Measurements from ENCODE around the gene ZMAT1.

DNA sequence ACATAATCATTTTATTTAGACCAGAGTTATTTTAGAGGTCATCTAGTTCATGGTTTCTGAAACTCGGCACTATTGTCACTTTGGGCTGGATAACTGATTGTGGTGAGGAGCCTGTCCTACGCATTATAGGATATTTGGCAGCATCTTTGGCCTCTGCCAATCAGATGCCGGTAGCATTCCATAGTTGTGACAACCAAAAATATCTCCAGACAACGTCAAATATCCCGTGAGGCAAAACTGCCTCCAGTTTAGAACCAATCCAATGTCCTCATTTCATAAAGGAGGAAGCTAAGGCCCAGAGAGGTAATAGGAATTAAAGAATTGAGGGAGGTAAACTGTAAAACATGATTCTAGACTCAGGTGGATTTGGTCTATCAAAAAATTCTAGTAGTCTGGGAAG lies 6.1 kb downstream of the ZMAT1 start:
- TF ChIP-seq, protein P1, sequence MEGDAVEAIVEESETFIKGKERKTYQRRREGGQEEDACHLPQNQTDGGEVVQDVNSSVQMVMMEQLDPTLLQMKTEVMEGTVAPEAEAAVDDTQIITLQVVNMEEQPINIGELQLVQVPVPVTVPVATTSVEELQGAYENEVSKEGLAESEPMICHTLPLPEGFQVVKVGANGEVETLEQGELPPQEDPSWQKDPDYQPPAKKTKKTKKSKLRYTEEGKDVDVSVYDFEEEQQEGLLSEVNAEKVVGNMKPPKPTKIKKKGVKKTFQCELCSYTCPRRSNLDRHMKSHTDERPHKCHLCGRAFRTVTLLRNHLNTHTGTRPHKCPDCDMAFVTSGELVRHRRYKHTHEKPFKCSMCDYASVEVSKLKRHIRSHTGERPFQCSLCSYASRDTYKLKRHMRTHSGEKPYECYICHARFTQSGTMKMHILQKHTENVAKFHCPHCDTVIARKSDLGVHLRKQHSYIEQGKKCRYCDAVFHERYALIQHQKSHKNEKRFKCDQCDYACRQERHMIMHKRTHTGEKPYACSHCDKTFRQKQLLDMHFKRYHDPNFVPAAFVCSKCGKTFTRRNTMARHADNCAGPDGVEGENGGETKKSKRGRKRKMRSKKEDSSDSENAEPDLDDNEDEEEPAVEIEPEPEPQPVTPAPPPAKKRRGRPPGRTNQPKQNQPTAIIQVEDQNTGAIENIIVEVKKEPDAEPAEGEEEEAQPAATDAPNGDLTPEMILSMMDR (IDR thresholded peaks at IDR 0.05): no peak
- TF ChIP-seq POLR2A (IDR thresholded peaks at IDR 0.05): no peak

Data from adrenal gland (tissue), 5 donors.